Urinary bladder (tissue), 4 donors: ENCODE data around the gene LRP2BP. TPM values are rescaled to one million over a fixed set of nuclear protein-coding genes. Genes with fewer than 3 reads are reported as not detected.
A peak's percentile ranks its signal among the peaks of the same experiment; 100 is the strongest.

Experiments
- DNase-seq: peaks from one replicate; pipeline ENCODE4 v3.0.0-alpha.2; 2015; ENCODE audit errors: extremely low spot score
- H3K27ac ChIP-seq: one replicate; pipeline ENCODE4 v1.5.1; 2013; ENCODE audit warnings: low read depth, mild to moderate bottlenecking, moderate library complexity
- H3K36me3 ChIP-seq: one replicate; pipeline ENCODE4 v1.6.1; 2013; ENCODE audit warnings: mild to moderate bottlenecking, moderate library complexity; ENCODE audit not compliant: insufficient read depth
- H3K4me1 ChIP-seq: one replicate; pipeline ENCODE4 v1.6.1; 2013; ENCODE audit warnings: mild to moderate bottlenecking, moderate library complexity; ENCODE audit not compliant: insufficient read depth
- H3K4me3 ChIP-seq: one replicate; pipeline ENCODE4 v1.5.1; 2013; ENCODE audit warnings: low read depth, low read length
- WGBS: extraction: QIAGEN DNeasy Blood & Tissue Kit; methylation state at CpG from one replicate; pipeline ENCODE4 v1.1.7; 2013; 5-methylcytosine and 5-hydroxymethylcytosine counted together
- polyA plus RNA-seq: library from polyadenylated mRNA; stranded (reverse); fragments of 200-250 nt; gene quantifications from one replicate; pipeline ENCODE4 v1.2.3, GENCODE V29; 2013
- total RNA-seq: library from RNA; depleted of rRNA; stranded (reverse); fragments of >200 nt; gene quantifications from one replicate; pipeline ENCODE4 v1.2.3, GENCODE V29; 2014
- donor health status: healthy with polysubstance abuse.
- donor health status: healthy.

The LRP2BP gene
- total and polyA plus RNA-seq, 2 donors = 0.41 to 5.4 TPM

DNA sequence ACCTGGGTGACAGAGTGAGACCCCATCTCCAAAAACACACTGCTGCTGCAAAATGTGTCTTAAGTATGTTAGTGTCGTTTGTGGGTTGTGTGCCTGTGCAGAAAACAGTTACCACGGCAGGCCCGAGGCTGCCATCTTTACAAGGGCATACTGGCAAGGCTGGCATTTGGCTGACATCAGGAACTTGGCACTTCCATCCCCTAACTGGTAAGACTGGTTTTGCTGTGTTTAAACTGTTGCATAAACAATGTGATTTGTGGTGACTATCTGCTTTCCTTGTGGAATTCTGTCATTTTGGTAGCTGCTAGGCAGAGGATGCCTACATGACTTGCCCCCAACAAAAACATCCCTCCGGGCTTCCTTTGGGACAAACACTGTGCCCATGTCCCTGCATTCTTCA, 12.3 kb downstream of the LRP2BP start:
- peak; percentile 17 for DNase-seq
- Histone ChIP-seq H3K4me3 (no peak overlapping the region), H3K4me1 (no peaks in the 10 kb centered on the region), H3K36me3 (no peaks in the 10 kb centered on the region), H3K27ac (no peak overlapping the region)
- 77% methylated on average over 4 of the region's 4 CpGs for WGBS

DNA sequence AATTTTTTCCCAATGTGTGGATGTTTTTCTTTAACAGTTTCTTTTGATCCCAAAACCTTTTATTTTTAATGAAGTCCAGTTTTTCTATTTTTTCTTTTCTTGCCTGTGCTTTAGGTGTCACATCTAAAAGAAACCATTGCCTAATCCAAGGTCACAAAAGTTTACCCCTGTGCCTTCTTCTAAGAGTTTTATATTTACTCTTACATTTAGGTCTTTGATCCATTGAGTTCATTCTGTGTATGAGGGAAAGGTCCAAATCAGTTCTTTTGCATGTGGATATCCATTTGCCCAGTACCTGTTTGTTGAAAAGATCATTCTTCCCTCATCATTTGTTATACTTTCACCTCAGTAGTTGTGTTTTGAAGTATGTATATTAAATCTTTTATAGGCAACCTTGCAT, 13.0 kb downstream of the LRP2BP start:
- no peak overlapping the region for H3K4me3 ChIP-seq
- no peaks in the 10 kb centered on the region for H3K36me3 ChIP-seq
- no peak for DNase-seq
- no peaks in the 10 kb centered on the region for H3K4me1 ChIP-seq
- no peak overlapping the region for H3K27ac ChIP-seq

DNA sequence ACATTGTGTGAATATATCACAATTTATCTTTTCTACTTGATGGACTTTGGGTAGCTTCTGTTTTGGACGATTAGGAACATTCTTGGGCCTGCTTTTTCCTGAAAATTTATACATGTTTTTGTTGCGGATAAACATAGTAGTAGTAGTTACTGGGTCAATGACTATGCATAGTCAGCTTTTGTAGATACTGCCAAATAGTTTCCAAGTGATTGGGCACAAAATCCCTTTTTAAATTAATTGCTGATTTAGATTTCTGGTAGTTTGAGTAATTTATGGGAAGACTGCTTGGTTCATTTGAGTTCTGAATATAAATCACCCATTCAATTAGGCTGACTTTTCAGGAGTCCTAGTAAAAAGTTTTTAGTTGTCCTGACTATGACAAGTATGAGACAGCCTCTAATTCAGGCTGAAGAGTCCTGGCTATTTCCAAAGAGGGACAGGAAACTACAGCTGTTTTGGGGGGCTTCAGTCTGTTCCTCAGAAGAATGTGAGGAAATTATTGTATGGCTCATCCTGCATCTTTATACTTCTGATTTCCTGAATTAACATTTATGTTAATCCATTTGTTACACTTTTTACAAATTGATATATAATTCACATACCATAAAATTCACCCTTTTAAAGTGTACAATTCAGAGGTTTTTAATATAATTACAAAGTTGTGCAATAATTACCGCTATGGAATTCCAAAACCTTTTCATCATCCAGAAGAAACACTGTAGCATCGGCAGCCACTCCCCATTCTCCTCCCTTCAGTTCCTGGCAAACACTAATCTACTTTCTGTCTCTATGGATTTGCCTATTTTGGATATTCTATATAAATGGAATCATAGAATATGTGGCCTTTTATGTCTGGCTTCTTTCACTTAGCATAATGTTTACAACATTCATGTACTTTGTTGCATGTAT, 14.2 kb downstream of the LRP2BP start:
- Histone ChIP-seq H3K4me1 (no peaks in the 10 kb centered on the region), H3K4me3 (no peak overlapping the region), H3K27ac (no peak overlapping the region), H3K36me3 (no peaks in the 10 kb centered on the region)
- DNase-seq = no peak
- WGBS = 59% methylated on average over 4 of the region's 4 CpGs

DNA sequence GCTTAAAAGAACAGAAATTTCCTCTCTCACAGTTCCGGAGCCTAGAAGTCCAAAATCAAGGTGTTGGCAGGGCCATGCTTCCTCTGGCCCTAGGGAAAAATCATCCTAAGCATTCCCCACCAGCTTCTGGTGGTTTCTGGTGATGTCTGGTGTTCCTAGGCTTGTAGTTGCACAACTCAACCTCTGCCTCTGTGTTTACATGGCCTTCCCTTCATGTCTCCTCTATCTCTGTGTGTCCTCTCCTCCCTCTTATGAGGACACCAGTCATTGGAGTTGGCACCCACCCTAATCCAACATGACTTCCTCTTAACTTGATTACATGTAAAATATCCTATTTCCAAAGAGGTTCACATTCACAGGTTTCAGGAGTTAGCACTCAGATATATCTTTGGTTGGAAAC, 15.4 kb downstream of the LRP2BP start:
- no peaks in the 10 kb centered on the region for H3K4me1 ChIP-seq
- H3K4me3 ChIP-seq = no peak overlapping the region
- no peak overlapping the region for H3K27ac ChIP-seq
- H3K36me3 ChIP-seq = no peaks in the 10 kb centered on the region
- no peak for DNase-seq
- whole genome bisulfite sequencing = 90% methylated on average over 1 of the region's 1 CpG

DNA sequence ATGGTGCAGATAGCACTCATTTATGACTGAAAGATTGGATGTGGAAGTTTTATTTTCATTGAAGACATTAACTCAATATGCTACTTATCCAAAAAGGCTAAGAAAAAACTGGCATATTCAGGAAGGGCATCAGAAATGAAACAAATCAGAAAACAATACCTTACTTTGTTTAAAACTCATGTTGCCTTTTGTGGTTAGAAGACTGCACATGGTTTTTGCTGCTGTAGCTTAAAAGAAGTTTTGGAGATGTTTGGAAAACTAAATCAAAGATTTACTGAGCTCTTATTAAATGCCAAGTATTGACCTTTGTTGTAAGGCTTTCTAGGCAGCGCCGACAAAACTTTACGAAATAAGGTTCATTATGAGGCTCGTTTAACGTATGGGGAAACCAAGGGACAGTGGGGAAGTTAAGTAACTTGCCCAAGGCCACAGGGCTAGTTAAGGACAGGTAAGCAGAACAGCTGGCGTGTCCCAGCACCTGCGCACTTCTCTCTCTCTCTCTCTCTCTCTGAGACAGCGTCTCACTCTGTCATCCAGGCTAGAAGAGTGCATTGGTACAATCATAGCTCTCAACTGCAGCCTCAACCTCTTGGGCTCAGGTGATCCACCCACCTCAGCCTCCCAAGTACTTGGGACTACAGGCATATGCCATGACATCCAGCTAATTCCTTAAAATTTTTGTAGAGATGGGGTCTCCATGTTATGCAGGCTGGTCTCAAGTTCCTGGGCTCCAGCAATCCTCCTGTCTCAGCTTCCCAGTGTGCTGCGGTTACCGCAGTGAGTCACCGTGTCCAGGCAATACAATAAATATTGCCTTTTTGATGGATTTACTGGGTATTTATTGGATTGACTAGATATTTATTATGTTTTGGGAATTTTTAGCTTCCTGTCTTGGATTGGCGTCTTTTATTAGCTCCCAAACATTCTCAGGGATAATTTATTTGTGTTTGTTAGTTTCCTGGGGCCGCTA, 16.1 kb downstream of the LRP2BP start:
- WGBS = 94% methylated on average over 13 of the region's 13 CpGs
- Histone ChIP-seq H3K36me3 (no peaks in the 10 kb centered on the region), H3K27ac (no peak overlapping the region), H3K4me1 (no peaks in the 10 kb centered on the region), H3K4me3 (no peak overlapping the region)
- DNase-seq = no peak

DNA sequence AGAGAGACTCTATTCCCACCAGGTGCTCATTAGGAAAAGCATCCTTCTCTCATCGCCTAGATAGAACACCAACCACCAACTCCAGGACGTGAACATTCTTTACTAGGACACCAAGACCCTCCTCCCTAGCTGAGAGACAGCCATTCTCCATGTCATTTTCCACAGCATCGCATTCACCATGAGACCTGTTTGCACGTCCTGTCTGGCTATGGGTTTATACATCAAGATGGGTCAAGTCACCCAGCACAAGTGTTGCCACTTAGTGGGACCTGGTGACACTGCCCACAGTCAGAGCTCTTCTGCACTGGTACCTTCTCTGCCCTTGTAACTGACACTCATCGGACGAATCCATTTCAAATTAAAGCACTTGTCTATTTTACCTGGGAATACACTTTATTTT, 17.5 kb downstream of the LRP2BP start:
- H3K4me1 ChIP-seq = no peaks in the 10 kb centered on the region
- H3K27ac ChIP-seq = no peak overlapping the region
- 87% methylated on average over 6 of the region's 6 CpGs for WGBS
- no peak for DNase-seq
- no peaks in the 10 kb centered on the region for H3K36me3 ChIP-seq
- H3K4me3 ChIP-seq = no peak overlapping the region

DNA sequence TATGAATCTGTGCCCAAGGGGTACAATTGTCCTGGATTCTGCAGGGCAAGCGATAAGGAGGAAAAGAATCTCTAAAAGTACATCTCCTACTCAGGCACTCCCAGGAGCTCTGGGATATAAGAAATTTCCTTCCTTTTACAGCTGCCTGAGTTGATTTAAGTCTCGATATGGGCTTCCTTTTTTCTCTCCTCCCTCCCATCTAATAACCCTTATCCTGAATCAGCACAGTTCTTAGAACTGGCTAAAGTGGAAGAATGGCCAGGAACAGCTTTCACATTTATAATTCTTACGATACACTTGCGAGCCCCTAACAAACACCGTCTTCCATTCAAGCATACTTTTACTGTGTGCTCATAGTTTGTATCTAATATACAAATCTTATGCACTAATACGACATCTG, 21.2 kb downstream of the LRP2BP start:
- WGBS = 75% methylated on average over 6 of the region's 6 CpGs

DNA sequence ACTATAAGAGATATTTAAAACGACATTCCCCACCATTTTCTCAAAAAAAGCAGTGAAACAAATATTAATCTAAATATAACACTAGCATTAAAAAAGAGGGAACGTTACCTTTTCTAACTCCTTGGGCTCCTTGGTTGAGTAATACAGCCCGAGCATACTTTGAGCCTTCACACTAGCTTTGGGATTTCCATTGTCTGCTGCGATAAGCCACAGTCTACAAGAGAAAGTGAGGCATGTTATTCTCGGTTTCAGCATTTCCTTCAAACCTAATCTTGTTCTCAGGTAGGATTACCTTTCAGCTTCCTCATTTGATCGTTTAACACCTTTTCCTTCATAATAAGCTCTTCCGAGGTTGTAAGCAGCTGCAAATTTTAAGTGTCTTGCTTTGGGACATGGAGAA, 21.7 kb downstream of the LRP2BP start:
- Histone ChIP-seq H3K36me3 (no peaks in the 10 kb centered on the region), H3K27ac (no peak overlapping the region), H3K4me1 (no peaks in the 10 kb centered on the region), H3K4me3 (no peak overlapping the region)
- no peak for DNase-seq
- WGBS = 89% methylated on average over 7 of the region's 7 CpGs

More for the DNA sequence above, 21.2 kb downstream of the LRP2BP start:
- H3K36me3 ChIP-seq = no peaks in the 10 kb centered on the region
- no peak overlapping the region for H3K27ac ChIP-seq
- no peaks in the 10 kb centered on the region for H3K4me1 ChIP-seq
- no peak overlapping the region for H3K4me3 ChIP-seq
- DNase-seq = no peak

DNA sequence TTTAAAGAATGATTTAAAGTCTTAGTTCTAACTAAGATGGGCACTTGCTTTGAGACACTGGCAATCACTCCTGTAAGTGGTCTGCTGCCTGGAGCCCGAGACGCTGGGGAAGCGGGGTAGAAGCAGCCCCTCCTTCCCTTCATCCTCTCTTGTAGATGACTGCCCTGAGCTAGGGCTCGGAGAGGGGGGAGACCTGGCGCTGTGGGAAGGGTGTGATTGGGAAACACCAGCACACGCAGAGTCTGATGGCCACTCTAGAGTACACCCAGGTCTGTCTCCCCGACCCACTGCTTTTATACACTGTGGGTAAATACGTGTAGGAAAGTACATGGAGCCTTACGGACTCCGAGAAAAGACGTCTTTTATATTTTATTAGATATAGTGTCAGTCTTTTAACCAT, 24.0 kb downstream of the LRP2BP start:
- H3K36me3 ChIP-seq = no peaks in the 10 kb centered on the region
- DNase-seq = no peak
- no peak overlapping the region for H3K27ac ChIP-seq
- 83% methylated on average over 11 of the region's 11 CpGs for WGBS
- no peak overlapping the region for H3K4me3 ChIP-seq
- no peaks in the 10 kb centered on the region for H3K4me1 ChIP-seq

DNA sequence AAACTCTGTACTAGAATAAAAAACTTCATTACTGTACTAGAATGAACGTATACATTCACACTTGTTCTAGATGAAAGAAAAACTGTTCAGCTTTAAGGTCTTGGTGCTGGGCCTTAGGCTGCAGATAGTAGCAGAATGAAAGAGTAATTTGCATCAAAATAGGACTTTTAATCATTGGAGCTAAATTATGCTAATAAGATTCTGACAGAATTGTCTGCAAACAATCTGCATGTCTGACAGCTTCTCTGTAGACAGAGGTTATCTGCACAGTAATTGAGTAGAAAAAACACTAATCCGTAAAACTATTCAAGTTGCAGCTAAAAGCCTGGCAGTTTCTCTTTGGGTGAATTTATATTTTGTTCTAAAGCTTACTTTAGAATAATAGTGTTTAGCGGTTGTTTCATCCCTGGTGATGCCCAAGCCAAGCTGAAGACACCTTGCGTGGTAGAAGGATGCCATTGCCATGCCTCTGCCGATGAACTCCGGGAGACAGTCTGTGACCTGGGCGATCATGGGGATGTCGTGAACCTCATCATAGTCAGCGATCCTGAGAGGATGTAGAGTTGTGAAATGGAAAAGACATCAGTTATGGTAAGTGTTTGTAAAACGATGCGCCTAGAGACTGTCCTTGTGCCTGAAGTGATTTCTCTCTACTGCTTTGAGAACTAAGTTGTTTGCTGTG, 25.3 kb downstream of the LRP2BP start:
- no peak overlapping the region for H3K4me3 ChIP-seq
- no peak for DNase-seq
- no peaks in the 10 kb centered on the region for H3K4me1 ChIP-seq
- no peak overlapping the region for H3K27ac ChIP-seq
- WGBS = 95% methylated on average over 11 of the region's 11 CpGs
- no peaks in the 10 kb centered on the region for H3K36me3 ChIP-seq

DNA sequence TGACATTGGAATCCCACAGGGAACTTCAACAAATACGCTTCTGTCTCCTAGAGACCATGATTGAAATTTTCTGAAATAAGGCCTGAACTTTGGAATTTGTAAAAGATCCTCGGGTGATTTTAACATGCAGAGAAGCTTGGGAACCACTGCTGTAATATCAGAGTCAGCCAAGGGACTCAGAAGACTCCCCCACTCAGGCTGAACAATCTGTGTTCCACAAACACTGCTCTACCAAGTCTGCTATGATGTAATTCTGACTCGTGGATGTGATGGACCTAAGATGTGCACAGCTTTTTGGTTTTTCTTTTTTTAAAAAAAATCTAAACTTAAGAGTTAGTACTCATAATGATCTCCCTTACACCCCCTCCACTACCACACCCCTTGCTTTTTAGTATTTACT, 26.0 kb downstream of the LRP2BP start:
- no peaks in the 10 kb centered on the region for H3K4me1 ChIP-seq
- H3K27ac ChIP-seq = no peak overlapping the region
- DNase-seq = no peak
- WGBS = 78% methylated on average over 3 of the region's 3 CpGs
- no peaks in the 10 kb centered on the region for H3K36me3 ChIP-seq
- no peak overlapping the region for H3K4me3 ChIP-seq

DNA sequence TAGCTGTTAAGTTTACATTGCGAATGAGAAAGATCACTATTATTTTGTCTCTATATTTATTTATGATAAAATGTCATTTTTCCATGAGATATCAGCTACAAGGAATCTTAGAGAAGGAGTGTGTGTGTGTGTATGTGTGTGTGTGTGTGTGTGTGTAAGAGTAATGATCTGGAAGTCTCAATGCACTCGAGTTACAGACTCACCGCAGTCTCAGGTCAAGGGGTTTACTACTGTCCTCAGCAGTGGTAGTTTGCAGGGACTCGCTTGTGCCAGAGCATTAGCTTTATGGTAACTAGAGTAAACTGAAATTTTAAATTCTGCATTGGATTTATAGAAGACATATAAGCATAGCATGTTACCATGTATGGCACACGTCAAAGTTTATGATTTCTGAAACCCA, 30.8 kb downstream of the LRP2BP start:
- Histone ChIP-seq H3K36me3 (no peaks in the 10 kb centered on the region), H3K27ac (no peak overlapping the region), H3K4me3 (no peak overlapping the region), H3K4me1 (no peaks in the 10 kb centered on the region)
- DNase-seq = no peak
- WGBS = 90% methylated on average over 5 of the region's 5 CpGs

DNA sequence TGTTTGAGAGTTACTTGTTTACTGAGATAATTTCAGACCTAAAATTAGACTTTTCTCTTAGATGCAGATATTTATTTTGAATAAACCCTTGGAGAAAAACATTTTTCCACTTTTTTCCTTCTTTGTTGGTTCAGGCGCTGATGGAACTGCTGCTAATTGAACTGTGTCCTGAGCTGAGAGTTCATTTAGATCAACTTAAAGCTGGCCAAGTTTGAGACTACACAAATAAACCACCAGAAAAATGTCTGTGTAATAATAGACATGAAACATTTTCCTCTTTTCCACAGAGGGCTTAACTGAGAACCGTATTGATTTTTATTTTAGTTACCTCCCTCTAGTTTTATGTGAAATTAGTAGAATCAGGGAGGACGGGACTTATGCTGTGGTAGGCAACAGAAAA, 32.5 kb downstream of the LRP2BP start:
- 77% methylated on average over 3 of the region's 3 CpGs for WGBS
- H3K27ac ChIP-seq = no peak overlapping the region
- H3K36me3 ChIP-seq = no peaks in the 10 kb centered on the region
- no peak overlapping the region for H3K4me3 ChIP-seq
- DNase-seq = no peak
- H3K4me1 ChIP-seq = no peaks in the 10 kb centered on the region
